Osteoblast (primary cell): ENCODE results near the gene RPEL1. TPM values are rescaled to one million over a fixed set of nuclear protein-coding genes. Genes with fewer than 3 reads are reported as not detected.

Experiments
- DNase-seq: peaks from one replicate; pipeline ENCODE4 v3.0.0; 2011; ENCODE audit warnings: low spot score, mixed read lengths; ENCODE audit not compliant: insufficient read length; ENCODE audit errors: missing footprints
- H2AFZ ChIP-seq: 2 replicates; pipeline ENCODE4 v1.6.0; 2011; ENCODE audit warnings: mild to moderate bottlenecking, low read length
- H3K27ac ChIP-seq: 2 replicates; pipeline ENCODE4 v1.5.1; 2011; ENCODE audit warnings: mild to moderate bottlenecking, low read depth, low read length, moderate library complexity
- H3K27me3 ChIP-seq: 2 replicates; pipeline ENCODE4 v1.6.0; 2012; ENCODE audit warnings: mild to moderate bottlenecking, control low read depth, inconsistent platforms, low read length, moderate library complexity; ENCODE audit not compliant: insufficient read depth
- H3K36me3 ChIP-seq: 2 replicates; pipeline ENCODE4 v1.5.1; 2011; ENCODE audit warnings: mild to moderate bottlenecking, low read length, control low read depth, moderate library complexity; ENCODE audit not compliant: insufficient read depth
- H3K4me1 ChIP-seq: 2 replicates; pipeline ENCODE4 v1.5.1; 2011; ENCODE audit warnings: mild to moderate bottlenecking, low read length, control low read depth, moderate library complexity; ENCODE audit not compliant: insufficient read depth
- H3K4me2 ChIP-seq: 2 replicates; pipeline ENCODE4 v1.6.0; 2011; ENCODE audit warnings: mild to moderate bottlenecking, low read length; ENCODE audit not compliant: insufficient read depth
- H3K4me3 ChIP-seq: fragments of 200-600 bp; sonication (generic); 3 replicates; pipeline ENCODE4 v1.5.1; 2012; ENCODE audit warnings: mild to moderate bottlenecking, low read length, inconsistent platforms; ENCODE audit not compliant: insufficient read depth
- H3K79me2 ChIP-seq: 2 replicates; pipeline ENCODE4 v1.6.0; 2012; ENCODE audit warnings: mild to moderate bottlenecking, low read length, control low read depth, inconsistent platforms; ENCODE audit not compliant: insufficient read depth
- H3K9me3 ChIP-seq: 2 replicates; pipeline ENCODE4 v1.5.1; 2011; ENCODE audit warnings: low read depth, low read length, control low read depth
- H4K20me1 ChIP-seq: 2 replicates; pipeline ENCODE4 v1.6.0; 2012; ENCODE audit warnings: mild to moderate bottlenecking, low read length, control low read depth; ENCODE audit not compliant: insufficient read depth
- total RNA-seq: library from RNA; depleted of rRNA; stranded (reverse); fragments of >200 nt; gene quantifications from 2 replicates; pipeline ENCODE4 v1.2.3, GENCODE V29; 2012
- TF ChIP-seq, protein P1 (sequence below): IDR thresholded peaks from 2 replicates; pipeline ENCODE4 v1.5.1; 2011; ENCODE audit warnings: mild to moderate bottlenecking, low read depth, low read length, moderate library complexity; ENCODE audit errors: extremely low read depth

The RPEL1 gene
- total RNA-seq, 1 donor = 0.36 TPM

DNA sequence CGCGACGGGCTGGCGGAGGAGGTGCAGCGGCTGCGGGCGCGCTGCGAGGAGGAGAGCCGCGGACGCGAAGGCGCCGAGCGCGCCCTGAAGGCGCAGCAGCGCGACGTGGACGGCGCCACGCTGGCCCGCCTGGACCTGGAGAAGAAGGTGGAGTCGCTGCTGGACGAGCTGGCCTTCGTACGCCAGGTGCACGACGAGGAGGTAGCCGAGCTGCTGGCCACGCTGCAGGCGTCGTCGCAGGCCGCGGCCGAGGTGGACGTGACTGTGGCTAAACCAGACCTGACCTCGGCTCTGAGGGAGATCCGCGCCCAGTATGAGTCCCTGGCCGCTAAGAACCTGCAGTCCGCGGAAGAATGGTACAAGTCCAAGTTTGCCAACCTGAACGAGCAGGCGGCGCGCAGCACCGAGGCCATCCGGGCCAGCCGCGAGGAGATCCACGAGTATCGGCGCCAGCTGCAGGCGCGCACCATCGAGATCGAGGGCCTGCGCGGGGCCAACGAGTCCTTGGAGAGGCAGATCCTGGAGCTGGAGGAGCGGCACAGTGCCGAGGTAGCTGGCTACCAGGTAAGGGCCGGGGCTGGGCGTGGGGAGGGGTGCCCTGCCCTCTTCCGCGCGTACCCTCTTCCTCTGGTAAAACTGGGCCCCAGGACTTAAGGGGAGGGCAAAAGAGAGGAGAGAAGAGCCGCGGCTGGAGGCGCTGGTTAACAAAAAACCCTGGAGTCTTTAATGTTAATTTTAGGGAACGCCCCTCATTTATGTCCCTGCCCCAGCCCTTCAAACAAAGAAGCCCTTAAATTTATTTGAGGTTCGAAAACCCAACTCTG, 32.2 kb downstream of the RPEL1 start:
- H3K27ac ChIP-seq = no peak overlapping the region
- no peaks in the 10 kb centered on the region for H3K9me3 ChIP-seq
- no peaks in the 10 kb centered on the region for H3K36me3 ChIP-seq
- no peak overlapping the region for H2AFZ ChIP-seq
- peak overlapping the region; percentile 64 for H3K4me2 ChIP-seq
- H4K20me1 ChIP-seq = no peaks in the 10 kb centered on the region
- DNase-seq = peak; percentile 61
- peaks cover 79% of the 10 kb centered on the region for H3K27me3 ChIP-seq
- H3K4me3 ChIP-seq = peak overlapping the region; percentile 57
- peaks cover 8% of the 10 kb centered on the region for H3K4me1 ChIP-seq
- TF ChIP-seq, protein P1, sequence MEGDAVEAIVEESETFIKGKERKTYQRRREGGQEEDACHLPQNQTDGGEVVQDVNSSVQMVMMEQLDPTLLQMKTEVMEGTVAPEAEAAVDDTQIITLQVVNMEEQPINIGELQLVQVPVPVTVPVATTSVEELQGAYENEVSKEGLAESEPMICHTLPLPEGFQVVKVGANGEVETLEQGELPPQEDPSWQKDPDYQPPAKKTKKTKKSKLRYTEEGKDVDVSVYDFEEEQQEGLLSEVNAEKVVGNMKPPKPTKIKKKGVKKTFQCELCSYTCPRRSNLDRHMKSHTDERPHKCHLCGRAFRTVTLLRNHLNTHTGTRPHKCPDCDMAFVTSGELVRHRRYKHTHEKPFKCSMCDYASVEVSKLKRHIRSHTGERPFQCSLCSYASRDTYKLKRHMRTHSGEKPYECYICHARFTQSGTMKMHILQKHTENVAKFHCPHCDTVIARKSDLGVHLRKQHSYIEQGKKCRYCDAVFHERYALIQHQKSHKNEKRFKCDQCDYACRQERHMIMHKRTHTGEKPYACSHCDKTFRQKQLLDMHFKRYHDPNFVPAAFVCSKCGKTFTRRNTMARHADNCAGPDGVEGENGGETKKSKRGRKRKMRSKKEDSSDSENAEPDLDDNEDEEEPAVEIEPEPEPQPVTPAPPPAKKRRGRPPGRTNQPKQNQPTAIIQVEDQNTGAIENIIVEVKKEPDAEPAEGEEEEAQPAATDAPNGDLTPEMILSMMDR = no peak
- H3K79me2 ChIP-seq = no peaks in the 10 kb centered on the region

DNA sequence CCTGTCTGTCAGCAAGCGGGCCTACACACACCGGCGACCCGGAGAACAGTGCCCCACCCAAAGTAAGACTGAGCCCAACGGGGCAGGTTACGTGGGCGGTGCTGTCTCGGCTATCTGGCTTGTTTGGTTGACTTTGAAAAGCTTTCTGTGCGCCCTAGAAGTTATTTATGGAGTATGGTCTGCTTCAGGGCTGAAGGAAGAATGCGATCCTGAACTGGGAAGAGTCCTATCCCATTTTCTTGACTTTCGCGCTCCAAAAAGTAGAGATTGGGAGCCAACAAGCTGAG, 32.8 kb downstream of the RPEL1 start:
- TF ChIP-seq, protein P1 = no peak
- no peaks in the 10 kb centered on the region for H3K36me3 ChIP-seq
- H3K4me1 ChIP-seq = peaks cover 3% of the 10 kb centered on the region
- no peaks in the 10 kb centered on the region for H3K9me3 ChIP-seq
- H3K27ac ChIP-seq = no peak overlapping the region
- H2AFZ ChIP-seq = no peak overlapping the region
- DNase-seq = peak; percentile 74
- no peak overlapping the region for H3K4me2 ChIP-seq
- no peak overlapping the region for H3K4me3 ChIP-seq
- H4K20me1 ChIP-seq = no peaks in the 10 kb centered on the region
- H3K79me2 ChIP-seq = no peaks in the 10 kb centered on the region
- H3K27me3 ChIP-seq = peaks cover 84% of the 10 kb centered on the region

DNA sequence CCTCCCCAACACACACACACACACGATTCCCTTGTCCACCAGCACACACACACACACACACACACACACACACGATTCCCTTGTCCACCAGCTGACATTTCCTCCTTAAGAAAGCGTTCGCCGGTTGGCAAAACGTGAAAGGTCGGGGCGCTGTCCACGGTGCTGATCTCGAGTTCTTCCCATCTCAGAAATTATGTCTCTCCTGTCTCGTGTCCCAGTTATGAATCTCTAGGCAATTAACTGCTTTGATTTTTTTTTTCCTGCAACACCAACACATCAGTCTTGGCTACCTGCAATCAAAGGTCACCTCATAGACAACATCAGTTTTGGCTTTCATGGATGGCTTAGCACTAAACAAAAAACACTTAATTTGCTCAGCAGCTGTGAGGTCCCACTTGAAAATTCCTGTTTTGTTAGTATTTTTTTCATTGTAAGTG, 33.2 kb downstream of the RPEL1 start:
- no peak overlapping the region for H2AFZ ChIP-seq
- H3K27ac ChIP-seq = no peak overlapping the region
- TF ChIP-seq, protein P1 = no peak
- H3K4me2 ChIP-seq = no peak overlapping the region
- H3K79me2 ChIP-seq = no peaks in the 10 kb centered on the region
- no peaks in the 10 kb centered on the region for H3K36me3 ChIP-seq
- no peaks in the 10 kb centered on the region for H4K20me1 ChIP-seq
- no peaks in the 10 kb centered on the region for H3K9me3 ChIP-seq
- H3K4me1 ChIP-seq = no peaks in the 10 kb centered on the region
- peaks cover 85% of the 10 kb centered on the region for H3K27me3 ChIP-seq
- DNase-seq = peak; percentile 76
- no peak overlapping the region for H3K4me3 ChIP-seq

DNA sequence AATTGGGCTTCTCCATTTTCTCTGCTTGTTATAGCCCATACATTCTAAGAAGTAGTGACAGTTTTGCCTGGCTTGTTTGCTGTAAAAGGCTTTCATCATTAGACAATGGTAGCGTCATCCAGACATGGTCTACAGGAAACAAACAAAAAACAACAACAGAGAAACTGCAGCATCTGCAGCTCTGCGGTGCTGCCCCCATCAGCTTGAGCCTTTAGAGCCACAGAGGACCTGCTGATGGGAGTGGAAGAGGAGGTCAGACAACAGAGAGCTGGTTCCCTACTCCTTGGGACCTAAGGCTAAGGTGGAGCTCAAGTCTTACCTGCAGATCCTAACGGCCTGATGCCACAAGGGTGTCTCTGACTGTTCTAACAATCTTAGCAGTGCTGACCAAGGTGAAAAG, 34.3 kb downstream of the RPEL1 start:
- Histone ChIP-seq H2AFZ (no peak overlapping the region), H4K20me1 (no peaks in the 10 kb centered on the region), H3K4me3 (no peak overlapping the region), H3K27ac (no peak overlapping the region), H3K27me3 (peaks cover 88% of the 10 kb centered on the region), H3K4me1 (no peaks in the 10 kb centered on the region), H3K4me2 (no peak overlapping the region), H3K79me2 (no peaks in the 10 kb centered on the region), H3K36me3 (no peaks in the 10 kb centered on the region), H3K9me3 (no peaks in the 10 kb centered on the region)
- TF ChIP-seq, protein P1 = no peak
- DNase-seq = no peak
